ENCODE results near the gene ETV3. TPM values are rescaled to one million over a fixed set of nuclear protein-coding genes. Genes with fewer than 3 reads are reported as not detected.

ETV3 gene
- total and polyA plus RNA-seq, 2 of the 13 experiments (the other 11 are each of a cell fraction or from before 2014, with no cell fraction given), result 4.2 to 5.8 TPM

DNA sequence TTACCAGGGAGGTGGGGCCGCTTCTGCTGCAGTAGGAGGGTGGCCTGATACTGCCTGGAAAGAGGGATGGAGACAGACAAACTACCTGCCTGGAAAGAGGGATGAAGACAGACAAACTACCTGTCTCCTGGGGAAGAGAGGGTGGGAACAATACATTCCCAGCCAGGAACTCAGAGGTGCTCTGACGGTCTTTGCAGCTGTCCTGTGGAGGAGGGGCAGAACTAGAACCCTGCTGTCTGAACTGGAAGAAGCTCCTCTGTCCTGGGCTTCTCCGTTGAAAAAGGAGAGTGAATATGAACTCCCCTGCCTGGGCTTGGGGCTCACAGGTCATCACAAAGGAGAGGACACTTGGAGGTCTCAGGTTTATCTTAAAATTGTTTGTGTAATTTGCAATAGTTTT is 40.3 kb upstream of the ETV3 start:
- Histone ChIP-seq H3K4me1 (ENCODE audit: insufficient read depth, low read length) (no peaks in the 10 kb centered on the region), H2AFZ (ENCODE audit: low read length) (no peak overlapping the region), H3K4me2 (ENCODE audit: low read depth, low read length) (no peak overlapping the region), H3K27me3 (ENCODE audit: control insufficient read depth in 1 of 2, insufficient read depth in 2 of 2, low read length in 2 of 2) (peaks cover 0 to 11% of the 10 kb centered on the region in 2 experiments; a peak in 2 of 5 replicates), H4K20me1 (ENCODE audit: insufficient read depth, low read length) (no peaks in the 10 kb centered on the region), H3K4me3 (replicated peaks in 1 of 3; ENCODE audit: insufficient read depth in 1 of 3, low read depth in 2 of 3, low read length in 3 of 3) (no peak overlapping the region), H3K9me3 (ENCODE audit: low read length) (no peaks in the 10 kb centered on the region), H3K36me3 (replicated peaks in 1 of 2; ENCODE audit: control insufficient read depth in 1 of 2, insufficient read depth in 2 of 2, low read length in 2 of 2) (no peaks in the 10 kb centered on the region), H3K79me2 (ENCODE audit: insufficient read depth, low read length) (no peaks in the 10 kb centered on the region), H3K27ac (ENCODE audit: extremely low read length, insufficient read depth, low read length) (no peak overlapping the region), H3K9ac (ENCODE audit: insufficient read depth, low read depth, low read length) (no peak overlapping the region)
- ChIA-PET CTCF (ENCODE audit: low intra/inter-chr PET ratio, low total read pairs) (no interaction called here), POLR2A (no interaction called here)
- ATAC-seq (no peak), FAIRE-seq (no peak), DNase-seq (ENCODE audit: low spot score) (no peak)
- intact Hi-C loops (cut with micrococcal nuclease; ENCODE audit: unreplicated experiment), result no loop called here
- TF ChIP-seq HNRNPK (IDR thresholded peaks at IDR 0.05; ENCODE audit: low read depth, low read length, poor library complexity, severe bottlenecking) (no peak), KLF15 (CRISPR knock-in tag; IDR thresholded peaks at IDR 0.05; ENCODE audit: borderline replicate concordance) (no peak), REXO4 (CRISPR knock-in tag; IDR thresholded peaks at IDR 0.05; ENCODE audit: borderline replicate concordance) (no peak), ELF1 (CRISPR knock-in tag; IDR thresholded peaks at IDR 0.05) (no peak), PHF5A (CRISPR knock-in tag; IDR thresholded peaks at IDR 0.05; ENCODE audit: low read depth, unreplicated experiment) (no peak), NFE2L1 (CRISPR knock-in tag; IDR thresholded peaks at IDR 0.05; ENCODE audit: borderline replicate concordance) (no peak), LCORL (IDR thresholded peaks at IDR 0.05) (no peak), LCORL (CRISPR knock-in tag; IDR thresholded peaks at IDR 0.05) (no peak), KLF11 (CRISPR knock-in tag; IDR thresholded peaks at IDR 0.05) (no peak), HMG20B (CRISPR knock-in tag; conservative IDR thresholded peaks at IDR 0.05) (no peak), KLF13 (CRISPR knock-in tag; IDR thresholded peaks at IDR 0.05) (no peak), SAP130 (CRISPR knock-in tag; IDR thresholded peaks at IDR 0.05; ENCODE audit: low read depth) (no peak), CENPT (CRISPR knock-in tag; IDR thresholded peaks at IDR 0.05; ENCODE audit: low read depth) (no peak), FOXC1 (CRISPR knock-in tag; IDR thresholded peaks at IDR 0.05; ENCODE audit: borderline replicate concordance) (no peak), ZNF761 (CRISPR knock-in tag; conservative IDR thresholded peaks at IDR 0.05) (no peak), ZNF644 (CRISPR knock-in tag; IDR thresholded peaks at IDR 0.05; ENCODE audit: low read depth) (no peak)
- TF ChIP-seq, protein P1, sequence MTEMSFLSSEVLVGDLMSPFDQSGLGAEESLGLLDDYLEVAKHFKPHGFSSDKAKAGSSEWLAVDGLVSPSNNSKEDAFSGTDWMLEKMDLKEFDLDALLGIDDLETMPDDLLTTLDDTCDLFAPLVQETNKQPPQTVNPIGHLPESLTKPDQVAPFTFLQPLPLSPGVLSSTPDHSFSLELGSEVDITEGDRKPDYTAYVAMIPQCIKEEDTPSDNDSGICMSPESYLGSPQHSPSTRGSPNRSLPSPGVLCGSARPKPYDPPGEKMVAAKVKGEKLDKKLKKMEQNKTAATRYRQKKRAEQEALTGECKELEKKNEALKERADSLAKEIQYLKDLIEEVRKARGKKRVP (CRISPR knock-in tag; IDR thresholded peaks at IDR 0.05), result no peak
- TF ChIP-seq, protein P2, sequence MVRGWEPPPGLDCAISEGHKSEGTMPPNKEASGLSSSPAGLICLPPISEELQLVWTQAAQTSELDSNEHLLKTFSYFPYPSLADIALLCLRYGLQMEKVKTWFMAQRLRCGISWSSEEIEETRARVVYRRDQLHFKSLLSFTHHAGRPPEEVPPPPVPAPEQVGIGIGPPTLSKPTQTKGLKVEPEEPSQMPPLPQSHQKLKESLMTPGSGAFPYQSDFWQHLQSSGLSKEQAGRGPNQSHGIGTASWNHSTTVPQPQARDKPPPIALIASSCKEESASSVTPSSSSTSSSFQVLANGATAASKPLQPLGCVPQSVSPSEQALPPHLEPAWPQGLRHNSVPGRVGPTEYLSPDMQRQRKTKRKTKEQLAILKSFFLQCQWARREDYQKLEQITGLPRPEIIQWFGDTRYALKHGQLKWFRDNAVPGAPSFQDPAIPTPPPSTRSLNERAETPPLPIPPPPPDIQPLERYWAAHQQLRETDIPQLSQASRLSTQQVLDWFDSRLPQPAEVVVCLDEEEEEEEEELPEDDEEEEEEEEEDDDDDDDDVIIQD (CRISPR knock-in tag; IDR thresholded peaks at IDR 0.05; ENCODE audit: low read depth), result no peak
- TF ChIP-seq, protein P3, sequence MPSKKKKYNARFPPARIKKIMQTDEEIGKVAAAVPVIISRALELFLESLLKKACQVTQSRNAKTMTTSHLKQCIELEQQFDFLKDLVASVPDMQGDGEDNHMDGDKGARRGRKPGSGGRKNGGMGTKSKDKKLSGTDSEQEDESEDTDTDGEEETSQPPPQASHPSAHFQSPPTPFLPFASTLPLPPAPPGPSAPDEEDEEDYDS (CRISPR knock-in tag; IDR thresholded peaks at IDR 0.05), result no peak
- in situ Hi-C loops (cut with HindIII; ENCODE audit: extremely low pct_ligation_motif_present, low pct_unique_long_range_greater_than_20kb), result no loop called here
- no TSS peak for BruUV-seq (replicated peaks)
- WGBS (ENCODE audit: low lambda C conversion rate), result 23% methylated on average over 3 of the region's 3 CpGs
